H1 (cell line): ENCODE measurements around the gene LMO2. TPM values are rescaled to one million over a fixed set of nuclear protein-coding genes. Genes with fewer than 3 reads are reported as not detected.
A peak's percentile ranks its signal among the peaks of the same experiment; 100 is the strongest.

Source experiments
- CTCF ChIA-PET: fragments of 300-600 bp; sonication (Branson Sonifier 250); formaldehyde crosslinking; loops from one replicate; lab custom pipeline; 2021; ENCODE audit not compliant: partially characterized antibody; lab: Charles Lee
- POLR2A ChIA-PET: fragments of 300-600 bp; sonication (Branson Sonifier 250); formaldehyde crosslinking; loops from one replicate; lab custom pipeline; 2021; ENCODE audit warnings: inconsistent platforms; ENCODE audit not compliant: partially characterized antibody; lab: Charles Lee
- DNase-seq, 2 experiments: peaks; one replicate each; pipeline versions ENCODE4 v3.0.0 to v3.0.0-alpha.2; 2010 to 2022; ENCODE audit warnings: low spot score in 2 of 2, low read depth in 1 of 2, mixed read lengths in 1 of 2
- FAIRE-seq: peaks from 2 replicates; lab custom pipeline; 2011; peaks lifted over from hg19 to GRCh38; lab: Jason Lieb, UNC
- H2AFZ ChIP-seq: 2 replicates; pipeline ENCODE4 v1.8.1; 2012; ENCODE audit warnings: low read length, inconsistent platforms
- H2AK5ac ChIP-seq: 2 replicates; pipeline ENCODE4 v1.6.1; 2013; ENCODE audit warnings: low read depth, low read length
- H2BK120ac ChIP-seq: replicated peaks from 2 replicates; pipeline ENCODE3; 2013; ENCODE audit warnings: low read depth, low read length, inconsistent platforms
- H2BK12ac ChIP-seq: 2 replicates; pipeline ENCODE4 v1.6.1; 2013; ENCODE audit warnings: low read depth, low read length
- H2BK15ac ChIP-seq: 2 replicates; pipeline ENCODE4 v1.6.1; 2013; ENCODE audit warnings: low read length
- H2BK20ac ChIP-seq: 2 replicates; pipeline ENCODE4 v1.6.1; 2013; ENCODE audit warnings: low read length
- H2BK5ac ChIP-seq: 2 replicates; pipeline ENCODE4 v1.6.1; 2013; ENCODE audit warnings: low read depth, low read length
- H3K14ac ChIP-seq: 2 replicates; pipeline ENCODE4 v1.6.1; 2013; ENCODE audit warnings: inconsistent platforms; ENCODE audit not compliant: insufficient read length
- H3K18ac ChIP-seq: 2 replicates; pipeline ENCODE4 v1.6.1; 2013; ENCODE audit warnings: low read length; ENCODE audit errors: extremely low read depth
- H3K23ac ChIP-seq: 2 replicates; pipeline ENCODE4 v1.6.1; 2013; ENCODE audit warnings: inconsistent platforms; ENCODE audit not compliant: insufficient read length
- H3K23me2 ChIP-seq: 2 replicates; pipeline ENCODE4 v1.6.1; 2013; ENCODE audit warnings: low read depth, low read length
- H3K27ac ChIP-seq: 2 replicates; pipeline ENCODE4 v1.6.1; 2011; ENCODE audit warnings: low read depth, low read length, inconsistent platforms
- H3K27me3 ChIP-seq, 4 experiments: replicated peaks in 1 of 4; 1 replicate in 1 of 4; 2 replicates in 3 of 4; pipeline versions ENCODE4 v1.6.1 to v1.8.1; 2011 to 2013; ENCODE audit warnings: low read length in 3 of 4, mild to moderate bottlenecking in 3 of 4, inconsistent platforms in 2 of 4, mixed read lengths in 2 of 4, moderate library complexity in 1 of 4; ENCODE audit not compliant: control insufficient read depth in 3 of 4, insufficient read depth in 3 of 4; ENCODE audit errors: extremely low read depth in 1 of 4
- H3K36me3 ChIP-seq, 4 experiments: 2 replicates each; pipeline versions ENCODE4 v1.6.1 to v1.8.1; 2011 to 2013; ENCODE audit warnings: mild to moderate bottlenecking in 4 of 4, low read length in 3 of 4, moderate library complexity in 2 of 4, control low read depth in 1 of 4, inconsistent platforms in 1 of 4; ENCODE audit not compliant: insufficient read depth in 4 of 4, control insufficient read depth in 2 of 4
- H3K4ac ChIP-seq: replicated peaks from 2 replicates; pipeline ENCODE3; 2013; ENCODE audit warnings: low read length, low read depth, mixed read lengths, inconsistent platforms; ENCODE audit not compliant: insufficient read length
- H3K4me1 ChIP-seq, 4 experiments: replicated peaks in 1 of 4; 1 replicate in 1 of 4; 2 replicates in 3 of 4; pipeline versions ENCODE4 v1.6.1 to v1.8.1; 2011 to 2013; ENCODE audit warnings: low read length in 3 of 4, inconsistent platforms in 2 of 4, mixed read lengths in 1 of 4; ENCODE audit not compliant: insufficient read depth in 4 of 4, control insufficient read depth in 3 of 4
- H3K4me2 ChIP-seq, 2 experiments: 2 replicates each; pipeline versions ENCODE4 v1.6.1 to v1.8.1; 2011 to 2013; ENCODE audit warnings: low read depth in 2 of 2, low read length in 2 of 2, control low read depth in 1 of 2, inconsistent platforms in 1 of 2, mild to moderate bottlenecking in 1 of 2; ENCODE audit not compliant: insufficient read depth in 1 of 2
- H3K4me3 ChIP-seq, 4 experiments: fragments of 200-600, 300-600 bp in 1 of 4; sonication (generic), shearing (Covaris generic), sonication (Bioruptor Twin) in 1 of 4; 2 replicates each; pipeline versions ENCODE4 v1.5.1 to v1.8.1; 2011 to 2016; ENCODE audit warnings: low read length in 4 of 4, low read depth in 3 of 4, control low read depth in 2 of 4, inconsistent platforms in 2 of 4, mild to moderate bottlenecking in 2 of 4, mixed read lengths in 1 of 4, moderate library complexity in 1 of 4; ENCODE audit not compliant: insufficient read depth in 2 of 4; ENCODE audit errors: extremely low read depth in 1 of 4
- H3K56ac ChIP-seq: replicated peaks from 2 replicates; pipeline ENCODE3; 2013; ENCODE audit warnings: low read depth, mild to moderate bottlenecking, mixed read lengths, low read length, inconsistent platforms; ENCODE audit not compliant: insufficient read length
- H3K79me1 ChIP-seq: 2 replicates; pipeline ENCODE4 v1.6.1; 2013; ENCODE audit warnings: low read depth, low read length, control low read depth
- H3K79me2 ChIP-seq, 2 experiments: 2 replicates each; pipeline versions ENCODE4 v1.6.1 to v1.8.1; 2012 to 2013; ENCODE audit warnings: low read length in 2 of 2, mild to moderate bottlenecking in 2 of 2, inconsistent platforms in 1 of 2; ENCODE audit not compliant: insufficient read depth in 2 of 2, control insufficient read depth in 1 of 2
- H3K9ac ChIP-seq, 4 experiments: replicated peaks in 1 of 4; 1 replicate in 1 of 4; 2 replicates in 3 of 4; pipeline versions ENCODE4 v1.6.1 to v1.8.1; 2011 to 2013; ENCODE audit warnings: low read depth in 3 of 4, low read length in 3 of 4, control low read depth in 2 of 4, mild to moderate bottlenecking in 2 of 4, moderate library complexity in 2 of 4, inconsistent platforms in 1 of 4; ENCODE audit errors: extremely low read depth in 1 of 4
- H3K9me3 ChIP-seq, 2 experiments: 2 replicates each; pipeline versions ENCODE4 v1.6.1 to v1.8.1; 2012 to 2013; ENCODE audit warnings: mild to moderate bottlenecking in 2 of 2, moderate library complexity in 2 of 2, control low read depth in 1 of 2, inconsistent platforms in 1 of 2, low read depth in 1 of 2, low read length in 1 of 2, mixed read lengths in 1 of 2; ENCODE audit not compliant: insufficient read depth in 2 of 2
- H4K20me1 ChIP-seq, 2 experiments: replicated peaks in 1 of 2; 2 replicates each; pipeline versions ENCODE3 to v1.8.1; 2011 to 2013; ENCODE audit warnings: inconsistent platforms in 2 of 2, low read length in 2 of 2, mild to moderate bottlenecking in 1 of 2; ENCODE audit not compliant: insufficient read depth in 2 of 2, control insufficient read depth in 1 of 2
- H4K5ac ChIP-seq: 2 replicates; pipeline ENCODE4 v1.6.1; 2013; ENCODE audit warnings: low read length, low read depth, mixed read lengths, inconsistent platforms; ENCODE audit not compliant: insufficient read length
- H4K8ac ChIP-seq: 2 replicates; pipeline ENCODE4 v1.8.0; 2013; ENCODE audit warnings: mild to moderate bottlenecking, moderate library complexity, low read length, inconsistent platforms; ENCODE audit not compliant: insufficient read depth; ENCODE audit errors: extremely low read depth
- H4K91ac ChIP-seq: replicated peaks from 2 replicates; pipeline ENCODE3; 2013; ENCODE audit warnings: low read length, mixed read lengths, inconsistent platforms; ENCODE audit not compliant: insufficient read length
- BCL11A ChIP-seq, 2 experiments: IDR thresholded peaks; one replicate each; pipeline ENCODE4 v1.6.1; 2011; ENCODE audit warnings: low read depth in 2 of 2, low read length in 2 of 2, mild to moderate bottlenecking in 2 of 2
- CBX5 ChIP-seq: fragments of 300-800, 300-1000 bp; sonication (generic); IDR thresholded peaks from 2 replicates; pipeline ENCODE4 v1.7.1; 2016; ENCODE audit warnings: antibody characterized with exemption, low read length, low read depth
- CBX8 ChIP-seq: fragments of 300-800, 300-1000 bp; sonication (generic); IDR thresholded peaks from 2 replicates; pipeline ENCODE4 v1.7.1; 2016; ENCODE audit warnings: low read depth, low read length, borderline replicate concordance
- EGR1 ChIP-seq: IDR thresholded peaks from 2 replicates; pipeline ENCODE4 v1.6.1; 2011; ENCODE audit warnings: low read depth, low read length, borderline replicate concordance
- EP300 ChIP-seq, 2 experiments: IDR thresholded peaks; 1 replicate in 1 of 2; 2 replicates in 1 of 2; pipeline ENCODE4 v1.6.1; 2011 to 2012; ENCODE audit warnings: low read depth in 2 of 2, low read length in 2 of 2, mild to moderate bottlenecking in 2 of 2, borderline replicate concordance in 1 of 2, inconsistent platforms in 1 of 2, moderate library complexity in 1 of 2
- MAX ChIP-seq: IDR thresholded peaks from 2 replicates; pipeline ENCODE4 v1.6.1; 2012; ENCODE audit warnings: inconsistent platforms
- RFX5 ChIP-seq: IDR thresholded peaks from 2 replicates; pipeline ENCODE4 v1.6.1; 2011; ENCODE audit warnings: low read depth, low read length, improper control_type of control experiment, borderline replicate concordance
- SAP30 ChIP-seq: fragments of 300-600 bp; sonication (generic); IDR thresholded peaks from 2 replicates; pipeline ENCODE4 v1.7.1; 2012; ENCODE audit warnings: low read length, moderate library complexity, mild to moderate bottlenecking, inconsistent platforms; ENCODE audit not compliant: insufficient read depth, insufficient replicate concordance
- SIRT6 ChIP-seq: IDR thresholded peaks from one replicate; pipeline ENCODE4 v1.7.1; 2012; ENCODE audit warnings: low read length, inconsistent platforms
- TCF12 ChIP-seq: IDR thresholded peaks from 2 replicates; pipeline ENCODE4 v1.6.1; 2011; ENCODE audit warnings: low read depth, mild to moderate bottlenecking, low read length
- YY1 ChIP-seq: IDR thresholded peaks from 2 replicates; pipeline ENCODE4 v1.6.1; 2011; ENCODE audit warnings: low read depth, mild to moderate bottlenecking, low read length
- WGBS, 2 experiments: shearing (Covaris generic) in 1 of 2; methylation state at CpG; one replicate each; pipeline versions ENCODE4 v1.1.6 to v1.1.7; 2013 to 2015; ENCODE audit warnings: low lambda C conversion rate in 2 of 2, mixed read lengths in 2 of 2, inconsistent platforms in 1 of 2, low coverage in 1 of 2, missing lambda C conversion rate in 1 of 2; ENCODE audit not compliant: insufficient replicate concordance in 2 of 2, insufficient coverage in 1 of 2, insufficient read length in 1 of 2; ENCODE audit errors: extremely low coverage in 1 of 2, missing lambda C conversion rate in 1 of 2; 5-methylcytosine and 5-hydroxymethylcytosine counted together
- polyA plus RNA-seq, 7 experiments: library from polyadenylated mRNA; depleted of rRNA in 3 of 7; stranded (reverse) in 5 of 7; unstranded in 2 of 7; fragments of >200 nt in 5 of 7; fragments of 200-250 nt in 2 of 7; gene quantifications; 1 replicate in 5 of 7; 2 replicates in 1 of 7; 4 replicates in 1 of 7; pipeline versions ENCODE4 v1.2.1 to v1.2.3, GENCODE V29; 2011 to 2013; ENCODE audit warnings: missing spikeins in 2 of 7, mixed read lengths in 2 of 7
- total RNA-seq: library from RNA; stranded (reverse); fragmentation: NEBNext Ultra II Directional; extraction: Animal tissue kit (Norgen Biotek cat#: 25700); gene quantifications from 2 replicates; pipeline ENCODE4 v1.2.1, GENCODE V29; 2021

Gene LMO2
- total and polyA plus RNA-seq, 2 of the 8 experiments (the other 6 are each of a cell fraction or from before 2014, with no cell fraction given) = 1.6 to 2.7 TPM

GRCh38 chr11:33819278-33820035 lies 72.4 kb downstream of the LMO2 start:
- Histone ChIP-seq H2BK120ac (no peak overlapping the region), H2AK5ac (no peak overlapping the region), H4K8ac (no peak overlapping the region; the same call in 1 of the 2 replicates), H4K20me1 (no peaks in the 10 kb centered on the region), H3K56ac (no peak overlapping the region), H3K23me2 (no peaks in the 10 kb centered on the region), H3K79me2 (no peaks in the 10 kb centered on the region), H2BK20ac (no peak overlapping the region), H3K9me3 (no peaks in the 10 kb centered on the region), H3K36me3 (no peaks in the 10 kb centered on the region), H3K18ac (no peak overlapping the region), H3K4me3 (no peak overlapping the region), H3K79me1 (no peaks in the 10 kb centered on the region), H3K4ac (no peak overlapping the region), H4K5ac (no peak overlapping the region), H2AFZ (peak overlapping the region; percentile 25; the same call in 1 of the 2 replicates), H3K9ac (no peak overlapping the region), H2BK5ac (no peak overlapping the region), H3K23ac (no peak overlapping the region), H4K91ac (no peak overlapping the region), H3K4me1 (no peaks in the 10 kb centered on the region), H3K27ac (no peak overlapping the region), H3K27me3 (no peaks in the 10 kb centered on the region), H3K4me2 (no peak overlapping the region), H3K14ac (no peak overlapping the region), H2BK15ac (no peak overlapping the region), H2BK12ac (no peak overlapping the region)
- ChIA-PET CTCF (interaction anchor here (0.5 to 7.7 kb wide), 4 partner anchors 10 to 790 kb away, joined by 3 to 83 read pairs (median 22); no protein-coding TSS in a partner anchor), POLR2A (interaction anchor here (0.6 kb wide), 1 partner anchor 415 kb away, joined by 3 read pairs; no protein-coding TSS in a partner anchor)
- no peak for FAIRE-seq
- DNase-seq = no peak
- TF ChIP-seq EP300 (IDR thresholded peaks at IDR 0.05; ENCODE audit: borderline replicate concordance in 1 of 2, low read depth in 2 of 2, low read length in 2 of 2) (no peak), TCF12 (no peak), MAX (no peak), EGR1 (no peak), CBX5 (no peak), BCL11A (IDR thresholded peaks at IDR 0.05; ENCODE audit: low read depth in 2 of 2, low read length in 2 of 2) (no peak), CBX8 (no peak), SAP30 (no peak), YY1 (no peak), SIRT6 (no peak), RFX5 (no peak)
- WGBS, 2 experiments = 83% methylated on average over 16 of the region's 16 CpGs; no CpG with 5 or more reads in 1 of the 2 experiments
